ENCODE results near the gene STK32B. TPM values are rescaled to one million over a fixed set of nuclear protein-coding genes. Genes with fewer than 3 reads are reported as not detected.
A peak's percentile ranks its signal among the peaks of the same experiment; 100 is the strongest.

STK32B gene
- total and polyA plus RNA-seq, 2 donors (not counting 1 experiment from before 2014, with no cell fraction given): 0.22 to 0.30 TPM

DNA sequence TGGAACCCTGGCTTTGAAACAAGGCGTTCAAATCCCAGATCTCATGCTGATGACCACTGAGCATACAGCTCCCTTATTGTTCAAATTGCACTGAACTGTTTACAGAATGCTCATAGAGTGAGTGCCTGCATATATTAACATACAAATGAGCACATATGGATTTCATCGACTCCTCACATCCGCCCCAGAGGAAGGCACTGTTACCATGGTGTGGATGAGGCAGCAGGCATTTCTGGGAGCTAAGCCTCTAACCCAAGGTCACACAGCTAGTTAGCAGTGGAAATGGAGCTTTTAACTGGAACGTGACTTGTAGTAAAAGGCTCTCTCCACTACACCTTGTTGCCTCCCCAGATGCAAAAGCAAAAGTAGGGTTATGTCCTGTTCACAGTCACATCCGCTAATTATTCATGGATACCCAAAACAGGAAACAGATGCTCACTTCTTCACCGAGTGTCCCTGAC lies 289.7 kb downstream of the STK32B start:
- POLR2A ChIA-PET: no interaction called here
- no peaks in the 10 kb centered on the region for H3K27me3 ChIP-seq (replicated peaks in 1 of 4; ENCODE audit: control extremely low read depth in 1 of 4, control insufficient read depth in 3 of 4, insufficient read depth in 4 of 4, low read length in 3 of 4)

DNA sequence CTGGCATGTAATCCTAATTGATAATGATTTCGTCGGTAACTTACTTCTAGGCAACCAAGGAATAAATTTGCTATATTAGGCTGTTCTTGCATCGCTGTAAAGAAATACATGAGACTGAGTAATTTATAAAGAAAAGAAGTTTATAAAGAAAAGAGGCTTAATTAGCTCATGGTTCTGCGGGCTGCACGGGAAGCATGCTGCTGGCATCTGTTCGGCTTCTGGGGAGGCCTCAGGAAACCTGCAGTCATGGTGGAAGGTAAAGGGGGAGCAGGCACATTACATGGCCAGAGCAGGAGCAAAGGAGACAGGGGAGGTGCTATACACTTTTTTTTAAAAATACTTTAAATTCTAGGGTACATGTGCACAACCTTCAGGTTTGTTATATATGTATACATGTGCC lies 290.2 kb downstream of the STK32B start:
- Histone ChIP-seq H3K9ac (ENCODE audit: low read length) (no peak overlapping the region), H3K27ac (ENCODE audit: low read length in 2 of 2) (no peak overlapping the region), H4K20me1 (ENCODE audit: control insufficient read depth, insufficient read depth, low read length, poor library complexity, severe bottlenecking) (no peaks in the 10 kb centered on the region), H2AFZ (ENCODE audit: insufficient read depth, low read depth, low read length, poor library complexity, severe bottlenecking) (no peak overlapping the region), H3K27me3 (replicated peaks in 1 of 4; ENCODE audit: control extremely low read depth in 1 of 4, control insufficient read depth in 3 of 4, insufficient read depth in 4 of 4, low read length in 3 of 4) (no peaks in the 10 kb centered on the region), H3K4me3 (ENCODE audit: control extremely low read depth in 1 of 5, extremely low read depth in 1 of 5, insufficient read depth in 1 of 5, low read depth in 2 of 5, low read length in 4 of 5) (no peak overlapping the region), H3K9me3 (ENCODE audit: control extremely low read depth in 1 of 3, control insufficient read depth in 2 of 3, insufficient read depth in 1 of 3, low read length in 2 of 3) (peaks cover 0 to 2% (median 0%) of the 10 kb centered on the region in 3 donors), H3K4me1 (ENCODE audit: control insufficient read depth in 2 of 2, insufficient read depth in 2 of 2, low read length in 2 of 2) (peaks cover 0 to 5% of the 10 kb centered on the region in 2 donors), H3K4me2 (replicated peaks; ENCODE audit: low read depth, low read length, poor library complexity, severe bottlenecking) (no peak overlapping the region), H3K79me2 (ENCODE audit: control insufficient read depth, insufficient read depth, low read length) (no peaks in the 10 kb centered on the region), H3K36me3 (replicated peaks in 1 of 2; ENCODE audit: control extremely low read depth in 1 of 2, control insufficient read depth in 1 of 2, extremely low read depth in 1 of 2, insufficient read depth in 2 of 2, low read length in 1 of 2) (no peaks in the 10 kb centered on the region)
- Mint-ChIP-seq H3K9me3 (ENCODE audit: insufficient read depth) (no peaks in the 10 kb centered on the region), H3K4me3 (no peak overlapping the region), H3K27ac (no peak overlapping the region), H3K27me3 (peaks cover 2% of the 10 kb centered on the region), H3K4me1 (peaks cover 7% of the 10 kb centered on the region)
- intact Hi-C loops (cut with micrococcal nuclease): no loop called here
- DNase-seq (no peak), ATAC-seq (ENCODE audit: low read depth) (no peak)
- POLR2A ChIA-PET: no interaction called here
- 33% methylated on average over 3 of the region's 6 CpGs for WGBS (ENCODE audit: insufficient coverage)
- TF ChIP-seq, protein P1, sequence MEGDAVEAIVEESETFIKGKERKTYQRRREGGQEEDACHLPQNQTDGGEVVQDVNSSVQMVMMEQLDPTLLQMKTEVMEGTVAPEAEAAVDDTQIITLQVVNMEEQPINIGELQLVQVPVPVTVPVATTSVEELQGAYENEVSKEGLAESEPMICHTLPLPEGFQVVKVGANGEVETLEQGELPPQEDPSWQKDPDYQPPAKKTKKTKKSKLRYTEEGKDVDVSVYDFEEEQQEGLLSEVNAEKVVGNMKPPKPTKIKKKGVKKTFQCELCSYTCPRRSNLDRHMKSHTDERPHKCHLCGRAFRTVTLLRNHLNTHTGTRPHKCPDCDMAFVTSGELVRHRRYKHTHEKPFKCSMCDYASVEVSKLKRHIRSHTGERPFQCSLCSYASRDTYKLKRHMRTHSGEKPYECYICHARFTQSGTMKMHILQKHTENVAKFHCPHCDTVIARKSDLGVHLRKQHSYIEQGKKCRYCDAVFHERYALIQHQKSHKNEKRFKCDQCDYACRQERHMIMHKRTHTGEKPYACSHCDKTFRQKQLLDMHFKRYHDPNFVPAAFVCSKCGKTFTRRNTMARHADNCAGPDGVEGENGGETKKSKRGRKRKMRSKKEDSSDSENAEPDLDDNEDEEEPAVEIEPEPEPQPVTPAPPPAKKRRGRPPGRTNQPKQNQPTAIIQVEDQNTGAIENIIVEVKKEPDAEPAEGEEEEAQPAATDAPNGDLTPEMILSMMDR (IDR thresholded peaks at IDR 0.05): no peak
- TF ChIP-seq EZH2 (IDR thresholded peaks at IDR 0.05; ENCODE audit: borderline replicate concordance, insufficient read depth, low read depth, low read length, poor library complexity, severe bottlenecking): no peak
- CTCF ChIA-PET: no interaction called here

More for the DNA sequence above, 289.7 kb downstream of the STK32B start:
- H3K27ac Mint-ChIP-seq: no peak overlapping the region
- H3K4me3 ChIP-seq (ENCODE audit: control extremely low read depth in 1 of 5, extremely low read depth in 1 of 5, insufficient read depth in 1 of 5, low read depth in 2 of 5, low read length in 4 of 5): no peak overlapping the region
- no peak for TF ChIP-seq EZH2 (IDR thresholded peaks at IDR 0.05; ENCODE audit: borderline replicate concordance, insufficient read depth, low read depth, low read length, poor library complexity, severe bottlenecking)
- TF ChIP-seq, protein P1 (IDR thresholded peaks at IDR 0.05): no peak
- H3K79me2 ChIP-seq (ENCODE audit: control insufficient read depth, insufficient read depth, low read length): no peaks in the 10 kb centered on the region
- DNase-seq (peak; percentile 3), ATAC-seq (ENCODE audit: low read depth) (no peak)
- no peak overlapping the region for H3K27ac ChIP-seq (ENCODE audit: low read length in 2 of 2)
- no peak overlapping the region for H3K4me2 ChIP-seq (replicated peaks; ENCODE audit: low read depth, low read length, poor library complexity, severe bottlenecking)
- CTCF ChIA-PET: no interaction called here
- H2AFZ ChIP-seq (ENCODE audit: insufficient read depth, low read depth, low read length, poor library complexity, severe bottlenecking): no peak overlapping the region
- H3K4me1 Mint-ChIP-seq: peaks cover 7% of the 10 kb centered on the region
- no peaks in the 10 kb centered on the region for H3K36me3 ChIP-seq (replicated peaks in 1 of 2; ENCODE audit: control extremely low read depth in 1 of 2, control insufficient read depth in 1 of 2, extremely low read depth in 1 of 2, insufficient read depth in 2 of 2, low read length in 1 of 2)
- H3K4me1 ChIP-seq (ENCODE audit: control insufficient read depth in 2 of 2, insufficient read depth in 2 of 2, low read length in 2 of 2): peaks cover 0 to 5% of the 10 kb centered on the region in 2 donors
- no peak overlapping the region for H3K4me3 Mint-ChIP-seq
- H3K9ac ChIP-seq (ENCODE audit: low read length): no peak overlapping the region
- intact Hi-C loops (cut with micrococcal nuclease): no loop called here
- peaks cover 3% of the 10 kb centered on the region for H3K27me3 Mint-ChIP-seq
- peaks cover 0 to 2% (median 0%) of the 10 kb centered on the region in 3 donors for H3K9me3 ChIP-seq (ENCODE audit: control extremely low read depth in 1 of 3, control insufficient read depth in 2 of 3, insufficient read depth in 1 of 3, low read length in 2 of 3)
- H4K20me1 ChIP-seq (ENCODE audit: control insufficient read depth, insufficient read depth, low read length, poor library complexity, severe bottlenecking): no peaks in the 10 kb centered on the region
- H3K9me3 Mint-ChIP-seq (ENCODE audit: insufficient read depth): no peaks in the 10 kb centered on the region
- WGBS (ENCODE audit: insufficient coverage): 6% methylated on average over 2 of the region's 6 CpGs
